Neural cell (in vitro differentiated cells): Measurements from ENCODE around the gene CLDND2.

Experiments used
- CTCF ChIP-seq: fragments of 450-650 bp; IDR thresholded peaks from 2 replicates; pipeline ENCODE4 v1.5.1; 2014; ENCODE audit warnings: antibody characterized with exemption, mild to moderate bottlenecking, moderate library complexity; ENCODE audit not compliant: poor library complexity, severe bottlenecking
- MXI1 ChIP-seq: fragments of 450-650 bp; conservative IDR thresholded peaks from 2 replicates; pipeline ENCODE4 v1.6.1; 2014; ENCODE audit warnings: antibody characterized with exemption, mild to moderate bottlenecking; ENCODE audit not compliant: poor library complexity, severe bottlenecking
- POLR2AphosphoS5 ChIP-seq: IDR thresholded peaks from 2 replicates; pipeline ENCODE4 v1.6.1; 2012
- SMC3 ChIP-seq: fragments of 450-650 bp; conservative IDR thresholded peaks from 2 replicates; pipeline ENCODE4 v1.6.1; 2014; ENCODE audit warnings: antibody characterized with exemption, mild to moderate bottlenecking, moderate library complexity; ENCODE audit not compliant: poor library complexity
- TAF1 ChIP-seq: IDR thresholded peaks from 2 replicates; pipeline ENCODE4 v1.6.1; 2012; ENCODE audit warnings: low read depth

- no peak for TF ChIP-seq CTCF
- no peak for TF ChIP-seq TAF1
- no peak for TF ChIP-seq POLR2AphosphoS5
- TF ChIP-seq MXI1 = no peak
- TF ChIP-seq SMC3 = no peak
Measured at GRCh38 chr19:51356159-51356801, 12.5 kb downstream of the CLDND2 start.
